Dermis blood vessel endothelial cell (primary cell): ENCODE data around the gene RTN4RL2. TPM values are rescaled to one million over a fixed set of nuclear protein-coding genes. Genes with fewer than 3 reads are reported as not detected.

Experiments used
- DNase-seq: peaks from one replicate; pipeline ENCODE4 v3.0.0; 2010
- total RNA-seq: library from RNA; depleted of rRNA; stranded (reverse); fragments of >200 nt; gene quantifications from 2 replicates; pipeline ENCODE4 v1.2.3, GENCODE V29; 2014

The RTN4RL2 gene
- total RNA-seq, 1 donor from 2014 or later, result 0.51 TPM

GRCh38 chr11:57463671-57464538 is 3.6 kb downstream of the RTN4RL2 start:
- no peak for DNase-seq

- DNase-seq, result no peak
Measured at GRCh38 chr11:57464539-57465181, 4.3 kb downstream of the RTN4RL2 start.

- no peak for DNase-seq
Measured at GRCh38 chr11:57466680-57467079, 6.4 kb downstream of the RTN4RL2 start.

- DNase-seq, result no peak
Measured at GRCh38 chr11:57467508-57468157, 7.3 kb downstream of the RTN4RL2 start.

- no peak for DNase-seq
Measured at GRCh38 chr11:57468276-57468675, 7.9 kb downstream of the RTN4RL2 start.

- DNase-seq, result no peak
Measured at GRCh38 chr11:57469268-57469667, 8.9 kb downstream of the RTN4RL2 start.

- DNase-seq, result no peak
Measured at GRCh38 chr11:57471496-57471895, 11.2 kb downstream of the RTN4RL2 start.

- no peak for DNase-seq
Measured at GRCh38 chr11:57473285-57473841, 13.0 kb downstream of the RTN4RL2 start.

GRCh38 chr11:57474017-57474802 is 13.9 kb downstream of the RTN4RL2 start:
- no peak for DNase-seq

GRCh38 chr11:57474803-57475115 is 14.4 kb downstream of the RTN4RL2 start:
- no peak for DNase-seq

- DNase-seq, result no peak
Measured at GRCh38 chr11:57475191-57475590, 14.9 kb downstream of the RTN4RL2 start.

- no peak for DNase-seq
Measured at GRCh38 chr11:57475671-57476046, 15.3 kb downstream of the RTN4RL2 start.

- peak; percentile 31 for DNase-seq
Measured at GRCh38 chr11:57476047-57476756, 15.9 kb downstream of the RTN4RL2 start.

- DNase-seq, result peak; percentile 55
Measured at GRCh38 chr11:57476757-57477506, 16.6 kb downstream of the RTN4RL2 start.

- DNase-seq, result no peak
Measured at GRCh38 chr11:57477507-57478189, 17.3 kb downstream of the RTN4RL2 start.

GRCh38 chr11:57479021-57479663 is 18.8 kb downstream of the RTN4RL2 start:
- no peak for DNase-seq

- DNase-seq, result no peak
Measured at GRCh38 chr11:57479911-57480310, 19.6 kb downstream of the RTN4RL2 start.

- DNase-seq, result peak; percentile 71
Measured at GRCh38 chr11:57480409-57481137, 20.2 kb downstream of the RTN4RL2 start.

- DNase-seq, result no peak
Measured at GRCh38 chr11:57481315-57481714, 21.0 kb downstream of the RTN4RL2 start.
